LNCAP (cell line): ENCODE results near the gene KAT8.

ENCODE experiments used
- TF ChIP-seq, protein P1 (sequence below): fragments of 450-650 bp; IDR thresholded peaks from 2 replicates; pipeline ENCODE4 v1.5.1; 2017; ENCODE audit warnings: mild to moderate bottlenecking

Gene KAT8

GRCh38 chr16:31113121-31114120 lies 4.0 kb upstream of the KAT8 start:
- TF ChIP-seq, protein P1, sequence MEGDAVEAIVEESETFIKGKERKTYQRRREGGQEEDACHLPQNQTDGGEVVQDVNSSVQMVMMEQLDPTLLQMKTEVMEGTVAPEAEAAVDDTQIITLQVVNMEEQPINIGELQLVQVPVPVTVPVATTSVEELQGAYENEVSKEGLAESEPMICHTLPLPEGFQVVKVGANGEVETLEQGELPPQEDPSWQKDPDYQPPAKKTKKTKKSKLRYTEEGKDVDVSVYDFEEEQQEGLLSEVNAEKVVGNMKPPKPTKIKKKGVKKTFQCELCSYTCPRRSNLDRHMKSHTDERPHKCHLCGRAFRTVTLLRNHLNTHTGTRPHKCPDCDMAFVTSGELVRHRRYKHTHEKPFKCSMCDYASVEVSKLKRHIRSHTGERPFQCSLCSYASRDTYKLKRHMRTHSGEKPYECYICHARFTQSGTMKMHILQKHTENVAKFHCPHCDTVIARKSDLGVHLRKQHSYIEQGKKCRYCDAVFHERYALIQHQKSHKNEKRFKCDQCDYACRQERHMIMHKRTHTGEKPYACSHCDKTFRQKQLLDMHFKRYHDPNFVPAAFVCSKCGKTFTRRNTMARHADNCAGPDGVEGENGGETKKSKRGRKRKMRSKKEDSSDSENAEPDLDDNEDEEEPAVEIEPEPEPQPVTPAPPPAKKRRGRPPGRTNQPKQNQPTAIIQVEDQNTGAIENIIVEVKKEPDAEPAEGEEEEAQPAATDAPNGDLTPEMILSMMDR = no peak

DNA sequence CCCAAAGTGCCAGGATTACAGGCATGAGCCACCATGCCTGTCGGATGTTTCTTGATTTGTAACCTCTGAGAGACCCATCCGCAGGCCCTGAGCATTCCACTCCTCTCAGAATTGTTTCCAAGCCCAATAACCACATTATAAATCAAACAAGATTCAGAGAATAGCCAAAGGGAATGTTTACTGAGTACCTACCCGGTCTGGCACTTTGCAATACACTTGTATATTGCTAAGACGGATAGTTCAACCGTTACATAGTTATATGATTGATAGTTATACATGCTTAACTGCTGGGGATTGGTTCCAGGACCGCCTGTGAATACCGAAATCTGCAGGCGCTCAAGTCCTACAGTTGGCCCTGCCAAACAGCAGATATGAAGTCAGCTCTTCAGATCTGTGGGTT lies 3.0 kb upstream of the KAT8 start:
- TF ChIP-seq, protein P1 = no peak

- TF ChIP-seq, protein P1 = no peak
Observed at GRCh38 chr16:31118223-31119155, 1.0 kb downstream of the KAT8 start.

DNA sequence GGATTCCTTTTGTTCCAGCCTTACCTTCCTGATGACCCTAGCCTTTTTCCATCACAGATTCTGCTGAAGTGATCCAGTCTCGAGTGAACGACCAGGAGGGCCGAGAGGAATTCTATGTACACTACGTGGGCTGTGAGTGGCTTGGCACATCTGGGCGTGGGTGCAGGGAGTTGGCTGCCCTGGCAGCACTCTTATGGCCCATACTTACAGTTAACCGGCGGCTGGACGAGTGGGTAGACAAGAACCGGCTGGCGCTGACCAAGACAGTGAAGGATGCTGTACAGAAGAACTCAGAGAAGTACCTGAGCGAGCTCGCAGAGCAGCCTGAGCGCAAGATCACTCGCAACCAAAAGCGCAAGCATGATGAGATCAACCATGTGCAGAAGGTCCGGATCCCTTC lies 2.7 kb downstream of the KAT8 start:
- TF ChIP-seq, protein P1 = no peak

- TF ChIP-seq, protein P1 = no peak
Observed at GRCh38 chr16:31125844-31126243, 8.4 kb downstream of the KAT8 start.

DNA sequence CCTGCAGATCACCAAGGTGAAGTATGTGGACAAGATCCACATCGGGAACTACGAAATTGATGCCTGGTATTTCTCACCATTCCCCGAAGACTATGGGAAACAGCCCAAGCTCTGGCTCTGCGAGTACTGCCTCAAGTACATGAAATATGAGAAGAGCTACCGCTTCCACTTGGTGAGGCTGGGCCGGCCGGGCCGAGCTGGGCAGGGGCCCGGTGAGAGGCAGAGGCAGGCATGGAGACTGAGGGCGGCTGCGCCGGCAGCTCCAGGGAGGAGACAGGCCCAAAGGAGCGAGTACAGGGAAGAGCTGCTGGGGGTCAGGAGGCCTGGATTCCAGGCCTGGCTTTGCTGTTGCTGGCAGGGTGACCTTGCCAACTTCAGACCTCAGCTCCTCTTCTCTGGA lies 9.7 kb downstream of the KAT8 start:
- TF ChIP-seq, protein P1 = no peak

DNA sequence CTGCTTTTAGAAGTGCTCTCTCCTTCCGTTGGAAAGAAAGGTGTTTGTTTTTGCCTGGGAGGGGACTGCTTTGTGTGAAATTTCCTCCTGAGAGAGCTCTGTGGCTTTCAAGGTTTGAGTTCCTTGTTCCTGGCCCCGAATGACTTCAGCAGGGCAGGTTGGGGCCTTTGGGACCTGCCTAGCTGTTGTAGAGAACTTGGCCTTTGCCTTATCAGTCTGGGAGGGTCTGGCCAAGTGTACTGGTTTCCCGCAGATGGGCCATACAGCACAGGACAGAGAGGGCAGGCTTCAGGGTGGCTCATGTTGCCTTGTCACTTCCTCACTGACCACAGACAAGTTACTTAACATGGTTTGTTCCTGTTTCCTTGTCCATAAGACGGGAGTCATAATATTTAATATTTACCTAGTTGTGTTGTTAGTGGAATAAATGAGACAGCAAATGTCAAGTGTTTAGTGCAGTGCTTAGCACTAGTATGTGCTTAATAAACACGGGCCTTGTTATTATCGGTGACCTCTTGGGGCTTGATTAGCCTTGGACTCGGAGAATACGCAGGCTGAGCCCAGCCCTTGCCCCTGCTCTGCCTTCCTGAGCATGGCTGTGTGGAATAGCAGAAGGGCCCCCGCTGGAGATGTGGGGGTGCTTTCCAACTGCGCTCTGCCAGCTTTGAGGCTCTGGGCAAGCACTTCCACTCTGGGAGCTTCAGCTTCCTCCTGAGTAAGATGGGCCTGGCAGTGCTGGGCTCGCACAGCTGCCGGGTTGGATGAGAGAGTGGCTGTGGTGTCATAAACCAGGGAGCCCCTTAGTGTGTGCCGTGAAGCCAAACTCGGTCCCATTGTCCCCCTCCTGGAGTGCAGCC lies 11.5 kb downstream of the KAT8 start:
- TF ChIP-seq, protein P1 = no peak
